CD1c-positive myeloid dendritic cell (primary cell): ENCODE measurements around the gene NKAIN2.

Experiments
- DNase-seq: peaks from one replicate; pipeline ENCODE4 v3.0.0-alpha.2; 2016; ENCODE audit errors: extremely low spot score

NKAIN2 gene

GRCh38 chr6:124822721-124823120 is 1019.1 kb downstream of the NKAIN2 start:
- DNase-seq = no peak

GRCh38 chr6:124823240-124824111 is 1019.8 kb downstream of the NKAIN2 start:
- DNase-seq = no peak

- no peak for DNase-seq
Measured at GRCh38 chr6:124825564-124825963, 1021.9 kb downstream of the NKAIN2 start.

GRCh38 chr6:124829822-124830221 is 1026.2 kb downstream of the NKAIN2 start:
- no peak for DNase-seq

- no peak for DNase-seq
Measured at GRCh38 chr6:124830506-124830905, 1026.8 kb downstream of the NKAIN2 start.

- peak; percentile 15 for DNase-seq
Measured at GRCh38 chr6:124854338-124854922, 1050.8 kb downstream of the NKAIN2 start.

GRCh38 chr6:124857746-124858145 is 1054.1 kb downstream of the NKAIN2 start:
- no peak for DNase-seq

GRCh38 chr6:124858564-124858963 is 1054.9 kb downstream of the NKAIN2 start:
- no peak for DNase-seq

GRCh38 chr6:124859366-124859765 is 1055.7 kb downstream of the NKAIN2 start:
- no peak for DNase-seq

GRCh38 chr6:124866040-124866439 is 1062.4 kb downstream of the NKAIN2 start:
- no peak for DNase-seq

- no peak for DNase-seq
Measured at GRCh38 chr6:124867121-124867520, 1063.5 kb downstream of the NKAIN2 start.

- DNase-seq = no peak
Measured at GRCh38 chr6:124868481-124868880, 1064.8 kb downstream of the NKAIN2 start.

GRCh38 chr6:124869416-124869815 is 1065.8 kb downstream of the NKAIN2 start:
- no peak for DNase-seq

- peak; percentile 47 for DNase-seq
Measured at GRCh38 chr6:124870611-124871459, 1067.2 kb downstream of the NKAIN2 start.

- no peak for DNase-seq
Measured at GRCh38 chr6:124872361-124873065, 1068.8 kb downstream of the NKAIN2 start.

- DNase-seq = no peak
Measured at GRCh38 chr6:124873066-124873410, 1069.4 kb downstream of the NKAIN2 start.
